ENCODE results near the gene SNRNP48. TPM values are rescaled to one million over a fixed set of nuclear protein-coding genes. Genes with fewer than 3 reads are reported as not detected.

Gene SNRNP48
- total RNA-seq, 4 donors from 2014 or later: 5.3 to 11.6 (median 8.7) TPM

DNA sequence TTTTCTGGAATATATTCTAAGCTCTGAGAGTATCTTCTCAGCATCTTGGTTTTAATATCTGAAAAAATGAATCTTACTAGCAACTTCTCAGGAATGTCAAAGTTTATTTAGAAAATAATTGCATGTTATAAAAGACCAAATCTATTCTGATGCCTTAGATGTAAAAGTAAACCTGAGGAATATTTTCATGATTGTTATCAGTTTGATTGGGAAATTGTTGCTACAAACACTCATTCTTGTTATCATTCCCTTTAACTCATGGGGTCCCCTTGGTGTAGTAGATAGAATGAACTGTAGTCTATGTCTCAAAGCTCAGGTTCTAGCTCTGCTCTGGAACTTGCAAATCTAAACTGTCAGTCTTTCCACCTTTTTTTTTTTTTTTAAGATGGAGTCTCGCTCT lies 50.0 kb downstream of the SNRNP48 start:
- H3K4me3 ChIP-seq: no peak overlapping the region
- no peak for DNase-seq
- H3K4me1 ChIP-seq: no peaks in the 10 kb centered on the region
- intact Hi-C loops (cut with DNase I): no loop called here
- peaks cover 0 to 6% (median 0%) of the 10 kb centered on the region in 4 donors for H3K27me3 ChIP-seq
- no peaks in the 10 kb centered on the region for H3K9me3 ChIP-seq
- no peaks in the 10 kb centered on the region for H3K36me3 ChIP-seq
- 100% methylated on average over 1 of the region's 1 CpG for WGBS, 2 donors
- H3K27ac ChIP-seq: no peak overlapping the region
- no peak for TF ChIP-seq POLR2A (IDR thresholded peaks at IDR 0.05)
- TF ChIP-seq, protein P1, sequence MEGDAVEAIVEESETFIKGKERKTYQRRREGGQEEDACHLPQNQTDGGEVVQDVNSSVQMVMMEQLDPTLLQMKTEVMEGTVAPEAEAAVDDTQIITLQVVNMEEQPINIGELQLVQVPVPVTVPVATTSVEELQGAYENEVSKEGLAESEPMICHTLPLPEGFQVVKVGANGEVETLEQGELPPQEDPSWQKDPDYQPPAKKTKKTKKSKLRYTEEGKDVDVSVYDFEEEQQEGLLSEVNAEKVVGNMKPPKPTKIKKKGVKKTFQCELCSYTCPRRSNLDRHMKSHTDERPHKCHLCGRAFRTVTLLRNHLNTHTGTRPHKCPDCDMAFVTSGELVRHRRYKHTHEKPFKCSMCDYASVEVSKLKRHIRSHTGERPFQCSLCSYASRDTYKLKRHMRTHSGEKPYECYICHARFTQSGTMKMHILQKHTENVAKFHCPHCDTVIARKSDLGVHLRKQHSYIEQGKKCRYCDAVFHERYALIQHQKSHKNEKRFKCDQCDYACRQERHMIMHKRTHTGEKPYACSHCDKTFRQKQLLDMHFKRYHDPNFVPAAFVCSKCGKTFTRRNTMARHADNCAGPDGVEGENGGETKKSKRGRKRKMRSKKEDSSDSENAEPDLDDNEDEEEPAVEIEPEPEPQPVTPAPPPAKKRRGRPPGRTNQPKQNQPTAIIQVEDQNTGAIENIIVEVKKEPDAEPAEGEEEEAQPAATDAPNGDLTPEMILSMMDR (IDR thresholded peaks at IDR 0.05): no peak

DNA sequence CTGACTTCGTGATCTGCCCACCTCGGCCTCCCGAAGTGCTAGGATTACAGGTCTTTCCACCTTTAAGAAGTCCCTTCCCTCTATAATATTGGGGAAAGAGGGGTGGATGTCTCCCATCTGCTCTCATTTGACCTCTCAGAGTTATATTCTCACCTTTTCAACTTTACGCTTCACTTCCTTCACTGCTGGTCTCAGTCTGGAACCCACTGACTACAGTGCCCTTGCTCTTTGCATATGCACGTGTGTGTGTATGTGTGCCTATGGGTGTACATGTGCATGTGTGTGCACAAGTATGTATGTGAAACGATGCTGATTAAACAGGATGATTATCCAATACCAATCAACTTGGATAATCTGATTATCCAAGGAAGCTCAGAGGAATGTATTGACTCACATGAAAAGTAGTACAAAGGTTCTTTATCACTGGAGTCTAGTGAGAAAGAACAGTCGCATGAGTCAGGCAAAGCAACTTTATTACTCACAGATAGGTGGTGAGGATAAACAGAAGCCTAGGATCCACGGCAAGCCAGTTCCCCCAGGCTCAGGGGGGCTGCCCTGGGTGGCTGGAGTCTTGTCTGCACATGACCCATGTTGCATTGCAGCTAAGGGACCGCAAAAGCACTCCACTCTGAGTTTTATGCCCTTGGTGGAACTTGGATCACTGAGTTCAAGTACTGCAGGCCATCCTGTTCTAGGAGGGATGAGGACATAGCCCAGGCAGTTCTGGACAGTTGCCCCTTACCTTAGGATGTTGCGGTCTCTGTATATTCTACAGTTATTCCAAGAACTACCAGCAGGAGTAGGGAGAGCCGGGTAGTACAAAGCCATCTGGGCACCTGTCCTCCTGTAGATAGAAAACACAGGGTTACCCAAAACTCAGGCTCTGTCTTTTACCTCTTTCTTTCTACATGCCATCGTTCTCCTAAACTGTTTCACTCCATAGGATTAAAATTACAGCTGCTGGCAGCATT lies 50.9 kb downstream of the SNRNP48 start:
- Histone ChIP-seq H3K27me3 (no peaks in the 10 kb centered on the region), H3K36me3 (no peaks in the 10 kb centered on the region), H3K9me3 (no peaks in the 10 kb centered on the region), H3K27ac (no peak overlapping the region), H3K4me3 (no peak overlapping the region), H3K4me1 (no peaks in the 10 kb centered on the region)
- 67 to 75% methylated on average over 12 of the region's 12 CpGs for WGBS, 2 donors
- TF ChIP-seq, protein P1 (IDR thresholded peaks at IDR 0.05): no peak
- TF ChIP-seq POLR2A (IDR thresholded peaks at IDR 0.05): no peak
- intact Hi-C loops (cut with DNase I): no loop called here
- DNase-seq: no peak

DNA sequence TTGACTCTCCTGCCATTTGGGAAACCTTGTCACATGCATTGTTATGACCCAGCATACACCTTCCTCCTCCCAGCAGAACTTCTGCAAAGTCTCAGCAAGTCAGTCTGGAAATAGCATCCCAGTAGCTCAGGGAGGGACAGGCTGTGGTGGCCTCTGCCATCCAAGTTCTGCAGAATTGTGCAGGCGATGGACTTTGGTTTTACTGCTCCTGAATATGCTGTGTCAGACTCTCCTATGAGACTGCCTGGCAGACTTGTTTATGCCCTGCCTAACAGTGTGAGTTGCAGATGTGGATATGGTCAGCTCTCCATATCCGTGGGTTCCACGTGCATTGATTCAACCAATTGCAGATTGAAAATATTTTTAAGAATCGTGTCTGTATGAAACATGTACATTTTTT lies 52.8 kb downstream of the SNRNP48 start:
- no peaks in the 10 kb centered on the region for H3K4me1 ChIP-seq
- intact Hi-C loops (cut with DNase I): no loop called here
- no peak overlapping the region for H3K27ac ChIP-seq
- no peak overlapping the region for H3K4me3 ChIP-seq
- 73 to 85% methylated on average over 4 of the region's 4 CpGs for WGBS, 2 donors
- no peak for TF ChIP-seq POLR2A (IDR thresholded peaks at IDR 0.05)
- TF ChIP-seq, protein P1 (IDR thresholded peaks at IDR 0.05): no peak
- no peaks in the 10 kb centered on the region for H3K27me3 ChIP-seq
- DNase-seq: no peak
- no peaks in the 10 kb centered on the region for H3K9me3 ChIP-seq
- no peaks in the 10 kb centered on the region for H3K36me3 ChIP-seq

DNA sequence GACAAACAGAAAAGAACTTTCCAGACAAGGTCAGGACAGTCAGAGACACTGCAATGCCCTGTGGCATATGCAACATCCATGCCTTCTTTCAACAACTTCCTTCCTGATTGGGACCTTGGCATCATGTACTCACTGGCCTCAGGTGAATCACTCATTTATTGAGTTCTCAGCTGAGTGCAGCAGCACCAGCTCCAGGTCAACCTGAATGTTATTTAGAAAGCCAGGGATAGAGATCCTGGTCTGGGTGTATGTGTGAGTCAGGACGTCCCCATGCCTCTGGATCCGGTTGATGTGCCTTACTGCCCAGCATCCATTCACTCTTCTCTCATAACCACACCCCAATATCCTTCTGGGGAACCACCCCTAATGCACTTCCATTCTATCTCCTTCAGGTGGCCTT lies 54.4 kb downstream of the SNRNP48 start:
- Histone ChIP-seq H3K4me1 (no peaks in the 10 kb centered on the region), H3K9me3 (no peaks in the 10 kb centered on the region), H3K27me3 (no peaks in the 10 kb centered on the region), H3K27ac (no peak overlapping the region), H3K4me3 (no peak overlapping the region), H3K36me3 (no peaks in the 10 kb centered on the region)
- WGBS, 2 donors: 50 to 83% methylated on average over 2 of the region's 2 CpGs
- TF ChIP-seq, protein P1 (IDR thresholded peaks at IDR 0.05): no peak
- no peak for TF ChIP-seq POLR2A (IDR thresholded peaks at IDR 0.05)
- DNase-seq: no peak
- intact Hi-C loops (cut with DNase I): no loop called here

DNA sequence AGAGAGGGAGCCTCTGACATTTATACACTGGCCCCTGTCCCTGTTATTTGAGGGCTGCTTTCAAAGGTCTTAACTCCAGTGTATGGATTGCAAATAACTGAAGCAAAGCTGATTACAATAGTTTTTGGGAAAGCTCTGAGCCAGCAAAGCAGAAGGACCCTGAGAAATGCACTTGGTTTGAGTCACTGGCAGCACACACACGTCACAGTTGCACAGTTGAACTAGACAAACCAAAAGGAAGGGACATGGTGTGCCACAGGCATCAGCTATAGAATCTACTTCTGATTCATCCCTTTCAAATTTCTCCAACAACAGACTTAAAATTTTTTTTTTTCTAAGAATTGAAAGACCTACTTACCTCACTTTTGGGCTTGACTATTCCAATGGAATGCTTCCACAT lies 56.4 kb downstream of the SNRNP48 start:
- H3K9me3 ChIP-seq: no peaks in the 10 kb centered on the region
- intact Hi-C loops (cut with DNase I): no loop called here
- H3K4me3 ChIP-seq: no peak overlapping the region
- no peaks in the 10 kb centered on the region for H3K4me1 ChIP-seq
- TF ChIP-seq, protein P1 (IDR thresholded peaks at IDR 0.05): no peak
- no peak for TF ChIP-seq POLR2A (IDR thresholded peaks at IDR 0.05)
- no peak for DNase-seq
- no peak overlapping the region for H3K27ac ChIP-seq
- H3K36me3 ChIP-seq: no peaks in the 10 kb centered on the region
- H3K27me3 ChIP-seq: no peaks in the 10 kb centered on the region
- WGBS, 2 donors: 65 to 78% methylated on average over 1 of the region's 1 CpG

Measured in esophagus squamous epithelium (tissue), 5 donors.